Ascending aorta (tissue), 2 donors: ENCODE measurements around the gene TMEM14A. TPM values are rescaled to one million over a fixed set of nuclear protein-coding genes. Genes with fewer than 3 reads are reported as not detected.
"Not testable (repeated sequence)": the region's sequence is repeated elsewhere in the genome, so short reads cannot be mapped to it uniquely, and the experiment has no call there.

Experiments used
- DNase-seq, 2 donors: peaks; one replicate each; pipeline ENCODE4 v3.0.0-alpha.2; 2019; ENCODE audit warnings: low spot score in 2 of 2
- H3K27ac ChIP-seq, 2 donors: fragments of 200-600 bp; sonication (generic); one replicate each; pipeline ENCODE4 v1.5.1; 2016 to 2017; ENCODE audit warnings: mild to moderate bottlenecking in 1 of 2
- H3K27me3 ChIP-seq: fragments of 200-600 bp; sonication (generic); one replicate; pipeline ENCODE4 v1.5.1; 2017
- H3K36me3 ChIP-seq, 2 donors: fragments of 200-600 bp; sonication (generic); one replicate each; pipeline ENCODE4 v1.5.1; 2016
- H3K4me1 ChIP-seq, 2 donors: fragments of 200-600 bp; sonication (generic); one replicate each; pipeline ENCODE4 v1.5.1; 2016 to 2017; ENCODE audit warnings: mild to moderate bottlenecking in 1 of 2
- H3K4me3 ChIP-seq, 2 donors: fragments of 200-600 bp; sonication (generic); one replicate each; pipeline ENCODE4 v1.5.1; 2016 to 2017; ENCODE audit warnings: mild to moderate bottlenecking in 1 of 2
- H3K9me3 ChIP-seq, 2 donors: fragments of 200-600 bp; sonication (generic); one replicate each; pipeline ENCODE4 v1.5.1; 2016
- CTCF ChIP-seq, 3 experiments: fragments of 200-600 bp in 2 of 3; fragments of 450-650 bp in 1 of 3; sonication (generic) in 2 of 3; IDR thresholded peaks; one replicate each; pipeline ENCODE4 v1.5.1; 2016 to 2019; ENCODE audit warnings: antibody characterized with exemption in 3 of 3, mild to moderate bottlenecking in 1 of 3, moderate library complexity in 1 of 3
- intact Hi-C: fragments of 100-400 bp; cut with DNase I; formaldehyde crosslinking; loops from one replicate; pipeline ENCODE4 v1.15.1; 2023
- total RNA-seq: library from RNA; depleted of rRNA; stranded (reverse); fragments of >200 nt; gene quantifications from one replicate; pipeline ENCODE4 v1.1.0, GENCODE V29; 2016

The TMEM14A gene
- total RNA-seq, 1 donor from 2014 or later, result 11.9 TPM

DNA sequence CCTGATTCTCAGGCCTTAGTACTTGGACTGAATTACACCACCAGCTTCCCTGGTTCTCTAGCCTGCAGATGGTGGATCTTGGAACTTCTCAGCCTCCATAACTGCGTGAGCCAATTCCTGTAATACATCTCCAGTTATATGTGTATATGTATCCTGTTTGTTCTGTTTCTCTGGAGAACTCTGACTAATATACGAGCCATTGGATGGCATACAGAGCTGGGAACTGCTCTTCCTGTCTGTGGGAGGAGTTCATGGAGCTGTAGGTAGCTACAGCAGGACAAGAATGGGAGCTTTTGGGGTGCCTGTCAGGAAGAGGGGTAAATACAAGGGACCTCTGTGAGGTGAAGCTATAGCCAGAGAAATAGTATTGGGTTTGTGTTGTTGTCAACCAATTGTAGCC is 41.2 kb downstream of the TMEM14A start:
- no peaks in the 10 kb centered on the region for H3K36me3 ChIP-seq
- H3K4me3 ChIP-seq, result no peak overlapping the region
- H3K9me3 ChIP-seq, result no peaks in the 10 kb centered on the region
- H3K27me3 ChIP-seq, result no peaks in the 10 kb centered on the region
- no peak for TF ChIP-seq CTCF (IDR thresholded peaks at IDR 0.05)
- no peak for DNase-seq
- H3K4me1 ChIP-seq, result no peaks in the 10 kb centered on the region
- H3K27ac ChIP-seq, result no peak overlapping the region
- intact Hi-C loops, result no loop called here

DNA sequence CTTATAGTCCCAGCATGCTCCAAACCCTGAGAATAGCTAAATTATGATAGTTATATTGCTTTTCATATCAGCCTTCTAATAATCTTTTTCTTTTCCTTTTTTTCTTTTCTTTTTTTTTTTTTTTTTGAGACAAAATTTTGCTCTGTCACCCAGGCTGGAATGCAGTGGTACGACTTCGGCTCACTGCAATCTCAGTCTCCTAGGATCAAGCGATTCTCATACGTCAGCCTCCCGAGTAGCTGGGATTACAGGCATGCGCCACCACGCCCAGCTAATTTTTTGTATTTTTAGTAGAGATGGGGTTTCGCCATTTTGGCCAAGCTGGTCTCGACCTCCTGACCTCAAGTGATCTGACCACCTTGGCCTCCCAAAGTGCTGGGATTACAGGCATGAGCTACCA is 43.8 kb downstream of the TMEM14A start:
- H3K4me3 ChIP-seq, DNase-seq, H3K9me3 ChIP-seq, H3K36me3 ChIP-seq, H3K4me1 ChIP-seq, H3K27ac ChIP-seq, H3K27me3 ChIP-seq, intact Hi-C loops: not testable (repeated sequence)

DNA sequence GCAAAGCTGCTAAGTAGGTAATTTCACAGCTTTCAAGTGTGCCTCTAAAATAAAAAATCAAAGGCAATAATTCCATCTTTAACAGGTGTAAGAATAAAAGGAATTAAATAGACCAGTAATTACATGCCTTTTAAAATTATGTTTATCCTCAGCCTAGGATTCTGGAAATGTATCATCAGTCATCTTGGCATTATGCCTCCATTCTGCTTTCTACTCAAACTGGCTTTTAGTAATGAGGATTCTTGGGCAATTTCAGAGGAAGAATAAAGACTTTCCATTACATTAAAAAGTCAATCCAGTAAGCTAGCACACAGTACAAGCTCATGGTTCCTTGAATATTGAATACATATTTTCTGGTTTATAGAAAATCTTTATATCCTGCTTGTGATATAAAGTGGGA is 47.6 kb downstream of the TMEM14A start:
- H3K27ac ChIP-seq, result no peak overlapping the region
- H3K36me3 ChIP-seq, result no peaks in the 10 kb centered on the region
- H3K4me3 ChIP-seq, result no peak overlapping the region
- no peaks in the 10 kb centered on the region for H3K9me3 ChIP-seq
- H3K4me1 ChIP-seq, result no peaks in the 10 kb centered on the region
- no peak for TF ChIP-seq CTCF (IDR thresholded peaks at IDR 0.05)
- intact Hi-C loops, result no loop called here
- H3K27me3 ChIP-seq, result no peaks in the 10 kb centered on the region
- no peak for DNase-seq

DNA sequence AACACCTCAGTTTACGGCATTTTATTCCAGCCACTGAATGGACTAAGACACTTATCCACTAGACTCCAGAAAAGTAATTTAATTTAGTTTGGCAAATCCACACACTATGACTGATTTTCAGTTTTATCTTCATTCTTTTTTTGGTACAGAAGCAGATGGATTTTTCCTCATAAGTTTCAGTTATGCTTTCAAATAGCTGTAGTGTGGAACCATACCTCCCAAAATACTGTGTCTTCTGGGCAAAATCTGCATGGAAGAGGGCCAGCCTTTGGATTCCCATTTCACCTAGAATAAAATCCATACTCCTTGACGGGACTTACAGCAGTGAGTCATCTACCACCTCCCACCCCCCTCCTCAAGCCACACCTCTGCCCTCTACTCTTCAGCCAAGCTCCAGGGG is 49.4 kb downstream of the TMEM14A start:
- no peak for TF ChIP-seq CTCF (IDR thresholded peaks at IDR 0.05)
- H3K9me3 ChIP-seq, result no peaks in the 10 kb centered on the region
- intact Hi-C loops, result loop anchor here (10.0 kb wide), 3 partner anchors 56 to 216 kb away; no protein-coding TSS in a partner anchor
- peaks cover 2 to 9% of the 10 kb centered on the region in 2 donors for H3K4me1 ChIP-seq
- H3K4me3 ChIP-seq, result no peak overlapping the region
- no peaks in the 10 kb centered on the region for H3K27me3 ChIP-seq
- no peak overlapping the region for H3K27ac ChIP-seq
- H3K36me3 ChIP-seq, result no peaks in the 10 kb centered on the region
- DNase-seq, result no peak

DNA sequence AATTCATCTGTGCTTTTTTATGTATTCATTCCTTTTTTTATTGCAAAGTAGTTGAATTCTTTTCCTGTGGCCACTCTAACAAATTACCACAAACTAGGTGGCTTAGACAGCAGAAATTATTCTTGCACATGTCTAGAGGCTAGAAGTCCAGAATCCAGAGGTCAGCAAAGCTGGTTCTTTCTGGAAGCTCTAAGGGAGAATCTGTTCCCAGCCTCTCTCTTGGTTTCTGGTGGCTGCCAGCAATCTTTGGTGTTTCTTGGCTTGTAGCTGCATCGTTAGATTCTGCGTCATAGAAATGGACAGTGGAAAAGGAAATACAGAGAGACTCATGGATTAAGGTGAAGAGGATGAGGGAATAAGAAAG is 53.1 kb downstream of the TMEM14A start:
- peak in 1 of 2 donors; percentile 68 for DNase-seq
- Histone ChIP-seq H3K27ac (peak overlapping the region; percentile 71 to 91), H3K4me1 (peaks cover 2 to 9% of the 10 kb centered on the region in 2 donors), H3K27me3 (no peaks in the 10 kb centered on the region), H3K36me3 (no peaks in the 10 kb centered on the region), H3K9me3 (no peaks in the 10 kb centered on the region), H3K4me3 (no peak overlapping the region)
- intact Hi-C loops, result loop anchor here (2.0 to 10.0 kb wide), 4 partner anchors 59 to 269 kb away; no protein-coding TSS in a partner anchor
- no peak for TF ChIP-seq CTCF (IDR thresholded peaks at IDR 0.05)

DNA sequence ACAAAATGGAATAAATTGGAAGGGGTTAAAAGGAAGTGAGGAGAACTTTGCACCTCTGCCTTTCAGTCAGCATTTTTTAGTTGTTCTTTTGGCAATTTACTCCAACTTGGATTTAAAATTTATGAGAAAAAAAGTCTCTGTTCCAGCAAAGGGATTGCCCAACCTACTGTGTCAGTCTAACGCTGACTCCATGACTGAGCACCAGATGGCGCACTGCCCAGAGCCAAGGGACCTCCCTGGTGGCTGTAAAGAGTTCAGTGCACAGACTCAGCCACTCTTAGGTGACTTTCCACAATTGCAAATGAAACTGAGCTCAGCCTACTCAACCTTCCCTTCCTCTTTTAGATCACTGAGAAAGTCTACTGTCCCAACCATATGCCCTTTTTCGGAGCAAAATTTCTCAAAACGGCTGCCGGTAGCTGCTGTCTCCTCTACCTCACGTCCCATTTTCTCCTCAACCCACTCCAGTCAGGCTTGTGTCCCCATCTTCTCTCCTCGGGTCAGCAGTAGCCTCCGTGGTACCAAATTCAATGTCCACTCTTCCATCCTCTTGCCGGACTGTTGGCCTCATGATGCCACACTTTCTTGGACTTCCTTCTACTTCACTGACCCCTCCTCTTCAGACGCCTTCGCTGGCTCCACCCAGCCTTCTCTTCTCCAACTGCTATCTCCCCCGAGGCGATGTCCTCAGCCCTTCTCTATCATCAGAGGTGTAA is 53.7 kb downstream of the TMEM14A start:
- peak in 2 of 3 experiments; percentile 43 to 48 for TF ChIP-seq CTCF (IDR thresholded peaks at IDR 0.05)
- peak; percentile 61 to 89 for DNase-seq
- H3K27me3 ChIP-seq, result no peaks in the 10 kb centered on the region
- no peaks in the 10 kb centered on the region for H3K9me3 ChIP-seq
- peak overlapping the region; percentile 71 to 91 for H3K27ac ChIP-seq
- peaks cover 2 to 9% of the 10 kb centered on the region in 2 donors for H3K4me1 ChIP-seq
- no peaks in the 10 kb centered on the region for H3K36me3 ChIP-seq
- no peak overlapping the region for H3K4me3 ChIP-seq
- intact Hi-C loops, result loop anchor here (2.0 to 10.0 kb wide), 5 partner anchors 60 to 307 kb away; no protein-coding TSS in a partner anchor
